Loucy (cell line): ENCODE results near the gene PRKCQ.

Experiments
- H2AFZ ChIP-seq: fragments of 200-600 bp; sonication (generic); 2 replicates; pipeline ENCODE4 v1.6.0; 2016; ENCODE audit warnings: antibody characterized with exemption, mild to moderate bottlenecking, low read length, moderate library complexity
- H3F3A ChIP-seq: fragments of 200-600 bp; 2 replicates; pipeline ENCODE4 v1.6.0; 2016; ENCODE audit warnings: antibody characterized with exemption, low read depth, mild to moderate bottlenecking
- H3K27me3 ChIP-seq: fragments of 200-600 bp; sonication (generic); 2 replicates; pipeline ENCODE4 v1.6.1; 2014; ENCODE audit warnings: low read length, mild to moderate bottlenecking; ENCODE audit not compliant: insufficient read depth, poor library complexity, severe bottlenecking
- H3K36me3 ChIP-seq: fragments of 200-600 bp; sonication (generic); 2 replicates; pipeline ENCODE4 v1.6.1; 2016; ENCODE audit warnings: low read length; ENCODE audit not compliant: insufficient read depth
- H3K4me1 ChIP-seq: fragments of 200-600 bp; sonication (generic); 2 replicates; pipeline ENCODE4 v1.5.1; 2014; ENCODE audit warnings: low read length, mild to moderate bottlenecking; ENCODE audit not compliant: insufficient read depth, poor library complexity, severe bottlenecking
- H3K4me2 ChIP-seq: fragments of 200-600 bp; sonication (generic); 2 replicates; pipeline ENCODE4 v1.6.0; 2014; ENCODE audit warnings: antibody characterized with exemption, low read length, low read depth, mild to moderate bottlenecking; ENCODE audit not compliant: poor library complexity, severe bottlenecking
- H3K4me3 ChIP-seq: fragments of 200-600 bp; sonication (generic); 2 replicates; pipeline ENCODE4 v1.5.1; 2014; ENCODE audit warnings: low read length, mild to moderate bottlenecking, mixed read lengths; ENCODE audit not compliant: poor library complexity, severe bottlenecking
- H3K79me2 ChIP-seq: fragments of 200-600 bp; sonication (generic); 2 replicates; pipeline ENCODE4 v1.6.1; 2014; ENCODE audit warnings: low read length; ENCODE audit not compliant: insufficient read depth
- H3K9ac ChIP-seq: fragments of 200-600 bp; sonication (generic); 2 replicates; pipeline ENCODE4 v1.6.0; 2014; ENCODE audit warnings: mild to moderate bottlenecking, low read depth, low read length, moderate library complexity; ENCODE audit not compliant: poor library complexity, severe bottlenecking
- H3K9me2 ChIP-seq: fragments of 200-600 bp; sonication (generic); replicated peaks from 2 replicates; pipeline ENCODE4 v1.6.1; 2016; ENCODE audit warnings: low read depth, low read length, mixed read lengths
- H3K9me3 ChIP-seq: fragments of 200-600 bp; sonication (generic); 2 replicates; pipeline ENCODE4 v1.6.1; 2014; ENCODE audit warnings: mild to moderate bottlenecking, antibody characterized with exemption, low read length, low read depth; ENCODE audit not compliant: insufficient read depth
- H4K20me1 ChIP-seq: fragments of 200-600 bp; sonication (generic); 2 replicates; pipeline ENCODE4 v1.6.0; 2014; ENCODE audit warnings: antibody characterized with exemption, low read length, mild to moderate bottlenecking; ENCODE audit not compliant: insufficient read depth, poor library complexity, severe bottlenecking
- EZH2phosphoT487 ChIP-seq: fragments of 200-600 bp; IDR thresholded peaks from 2 replicates; pipeline ENCODE4 v1.6.1; 2018; ENCODE audit warnings: antibody characterized with exemption, mild to moderate bottlenecking, moderate library complexity, borderline replicate concordance
- TF ChIP-seq, protein P1 (sequence below): fragments of 200-600 bp; sonication (generic); conservative IDR thresholded peaks from 2 replicates; pipeline ENCODE4 v1.5.1; 2014; ENCODE audit warnings: mild to moderate bottlenecking, antibody characterized with exemption, low read length

The PRKCQ gene

GRCh38 chr10:6622921-6623320 is 42.8 kb upstream of the PRKCQ start:
- H4K20me1 ChIP-seq: no peaks in the 10 kb centered on the region
- no peaks in the 10 kb centered on the region for H3K36me3 ChIP-seq
- H3F3A ChIP-seq: no peaks in the 10 kb centered on the region
- no peak overlapping the region for H2AFZ ChIP-seq
- TF ChIP-seq, protein P1, sequence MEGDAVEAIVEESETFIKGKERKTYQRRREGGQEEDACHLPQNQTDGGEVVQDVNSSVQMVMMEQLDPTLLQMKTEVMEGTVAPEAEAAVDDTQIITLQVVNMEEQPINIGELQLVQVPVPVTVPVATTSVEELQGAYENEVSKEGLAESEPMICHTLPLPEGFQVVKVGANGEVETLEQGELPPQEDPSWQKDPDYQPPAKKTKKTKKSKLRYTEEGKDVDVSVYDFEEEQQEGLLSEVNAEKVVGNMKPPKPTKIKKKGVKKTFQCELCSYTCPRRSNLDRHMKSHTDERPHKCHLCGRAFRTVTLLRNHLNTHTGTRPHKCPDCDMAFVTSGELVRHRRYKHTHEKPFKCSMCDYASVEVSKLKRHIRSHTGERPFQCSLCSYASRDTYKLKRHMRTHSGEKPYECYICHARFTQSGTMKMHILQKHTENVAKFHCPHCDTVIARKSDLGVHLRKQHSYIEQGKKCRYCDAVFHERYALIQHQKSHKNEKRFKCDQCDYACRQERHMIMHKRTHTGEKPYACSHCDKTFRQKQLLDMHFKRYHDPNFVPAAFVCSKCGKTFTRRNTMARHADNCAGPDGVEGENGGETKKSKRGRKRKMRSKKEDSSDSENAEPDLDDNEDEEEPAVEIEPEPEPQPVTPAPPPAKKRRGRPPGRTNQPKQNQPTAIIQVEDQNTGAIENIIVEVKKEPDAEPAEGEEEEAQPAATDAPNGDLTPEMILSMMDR: no peak
- TF ChIP-seq EZH2phosphoT487: no peak
- H3K27me3 ChIP-seq: no peaks in the 10 kb centered on the region
- no peak overlapping the region for H3K4me3 ChIP-seq
- H3K4me2 ChIP-seq: no peak overlapping the region
- peaks cover 11% of the 10 kb centered on the region for H3K4me1 ChIP-seq
- H3K79me2 ChIP-seq: no peaks in the 10 kb centered on the region
- no peaks in the 10 kb centered on the region for H3K9me3 ChIP-seq
- no peaks in the 10 kb centered on the region for H3K9me2 ChIP-seq
- H3K9ac ChIP-seq: no peak overlapping the region

GRCh38 chr10:6621536-6621935 is 41.5 kb upstream of the PRKCQ start:
- no peaks in the 10 kb centered on the region for H4K20me1 ChIP-seq
- H3K9me3 ChIP-seq: no peaks in the 10 kb centered on the region
- no peak overlapping the region for H3K4me3 ChIP-seq
- no peak overlapping the region for H2AFZ ChIP-seq
- no peaks in the 10 kb centered on the region for H3K27me3 ChIP-seq
- H3K4me1 ChIP-seq: peaks cover 11% of the 10 kb centered on the region
- no peaks in the 10 kb centered on the region for H3F3A ChIP-seq
- H3K36me3 ChIP-seq: no peaks in the 10 kb centered on the region
- no peaks in the 10 kb centered on the region for H3K9me2 ChIP-seq
- no peak overlapping the region for H3K9ac ChIP-seq
- H3K79me2 ChIP-seq: no peaks in the 10 kb centered on the region
- TF ChIP-seq EZH2phosphoT487: no peak
- TF ChIP-seq, protein P1: no peak
- no peak overlapping the region for H3K4me2 ChIP-seq

- Histone ChIP-seq H3K79me2 (no peaks in the 10 kb centered on the region), H3K4me2 (no peak overlapping the region), H4K20me1 (no peaks in the 10 kb centered on the region), H3K9me2 (no peaks in the 10 kb centered on the region), H3K36me3 (no peaks in the 10 kb centered on the region), H3K27me3 (no peaks in the 10 kb centered on the region), H3K9me3 (no peaks in the 10 kb centered on the region), H3K9ac (no peak overlapping the region), H2AFZ (no peak overlapping the region), H3K4me1 (peaks cover 8% of the 10 kb centered on the region), H3K4me3 (no peak overlapping the region), H3F3A (no peaks in the 10 kb centered on the region)
- TF ChIP-seq EZH2phosphoT487: no peak
- TF ChIP-seq, protein P1: no peak
Measured at GRCh38 chr10:6619660-6620059, 39.6 kb upstream of the PRKCQ start.
